SH-SY5Y (cell line): ENCODE results near the gene MACROH2A1.

Experiments
- GATA2 ChIP-seq: IDR thresholded peaks from 2 replicates; pipeline ENCODE4 v1.6.1; 2011; ENCODE audit warnings: mild to moderate bottlenecking, low read depth, low read length
- GATA3 ChIP-seq: IDR thresholded peaks from 2 replicates; pipeline ENCODE4 v1.6.1; 2011; ENCODE audit warnings: low read depth, mild to moderate bottlenecking, low read length, moderate library complexity

GRCh38 chr5:135327429-135328127 lies 71.5 kb downstream of the MACROH2A1 start:
- TF ChIP-seq GATA2 (no peak), GATA3 (no peak)
